ENCODE measurements around the gene KISS1R.

Gene KISS1R

DNA sequence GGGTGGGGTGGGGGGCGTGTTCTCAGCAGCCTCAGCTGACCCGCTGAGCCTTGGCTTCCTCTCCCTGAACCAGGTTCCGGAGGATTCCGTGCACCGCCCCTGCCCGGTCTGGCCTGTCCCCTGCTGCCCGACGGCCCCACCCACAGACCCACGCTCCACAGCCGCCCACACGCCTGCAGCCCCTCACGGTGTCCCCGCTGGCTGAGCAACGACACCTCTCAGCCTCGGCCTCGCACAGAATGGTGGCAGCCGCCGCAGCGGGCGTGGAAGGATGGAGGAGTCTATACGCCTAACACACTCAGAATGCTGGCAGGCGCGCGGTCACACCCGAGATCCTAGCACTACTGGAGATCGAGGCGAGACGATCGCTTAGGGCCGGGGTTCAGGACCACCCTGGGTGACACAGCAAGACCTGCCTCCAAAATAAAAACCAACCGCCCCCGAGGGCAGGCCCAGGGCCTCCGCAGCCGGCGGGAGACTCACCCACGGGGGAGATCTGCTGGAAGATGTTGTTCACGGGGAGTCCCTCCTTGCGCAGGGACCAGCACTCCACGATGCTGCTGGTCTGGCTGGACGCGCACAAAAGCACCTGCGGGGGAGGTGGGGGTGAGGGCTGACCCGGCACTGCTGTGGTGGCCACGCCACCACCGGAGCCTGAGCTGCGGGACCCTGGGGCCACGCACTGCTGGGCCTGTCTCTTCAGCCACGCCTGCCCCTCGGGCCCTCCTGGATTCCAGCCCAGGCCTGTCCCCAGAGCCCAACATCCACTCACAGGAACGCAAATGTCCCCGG lies 32.5 kb upstream of the KISS1R start:
- no peak for TF ChIP-seq CTCF (IDR thresholded peaks at IDR 0.05; ENCODE audit: low read length, missing control alignments)
- no peak for DNase-seq (ENCODE audit: low read depth)
- H3K4me3 ChIP-seq (replicated peaks; ENCODE audit: low read depth, low read length): no peak overlapping the region

- H3K4me3 ChIP-seq (replicated peaks; ENCODE audit: low read depth, low read length): no peak overlapping the region
- DNase-seq (ENCODE audit: low read depth): no peak
- TF ChIP-seq CTCF (IDR thresholded peaks at IDR 0.05; ENCODE audit: low read length, missing control alignments): no peak
Measured at GRCh38 chr19:885536-886224, 31.5 kb upstream of the KISS1R start.

DNA sequence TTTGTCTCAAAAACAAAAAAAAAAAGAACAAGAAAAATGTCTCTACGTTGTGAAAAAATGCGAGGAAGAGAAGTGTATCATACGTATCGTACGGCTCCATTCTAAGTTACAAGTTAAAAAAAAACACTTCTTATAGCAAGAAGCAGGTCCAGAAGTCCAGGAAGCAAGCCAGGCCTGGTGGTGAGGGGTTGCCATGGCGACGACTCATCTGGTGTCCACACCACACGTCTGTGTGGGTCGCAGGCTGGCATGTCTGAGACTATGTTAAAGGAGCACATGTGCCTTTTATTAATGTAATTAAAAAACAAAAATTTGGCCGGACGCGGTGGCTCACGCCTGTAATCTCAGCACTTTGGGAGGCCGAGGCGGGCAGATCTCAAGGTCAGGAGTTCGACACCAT lies 30.1 kb upstream of the KISS1R start:
- no peak for TF ChIP-seq CTCF (IDR thresholded peaks at IDR 0.05; ENCODE audit: low read length, missing control alignments)
- peak; percentile 67 for DNase-seq (ENCODE audit: low read depth)

DNA sequence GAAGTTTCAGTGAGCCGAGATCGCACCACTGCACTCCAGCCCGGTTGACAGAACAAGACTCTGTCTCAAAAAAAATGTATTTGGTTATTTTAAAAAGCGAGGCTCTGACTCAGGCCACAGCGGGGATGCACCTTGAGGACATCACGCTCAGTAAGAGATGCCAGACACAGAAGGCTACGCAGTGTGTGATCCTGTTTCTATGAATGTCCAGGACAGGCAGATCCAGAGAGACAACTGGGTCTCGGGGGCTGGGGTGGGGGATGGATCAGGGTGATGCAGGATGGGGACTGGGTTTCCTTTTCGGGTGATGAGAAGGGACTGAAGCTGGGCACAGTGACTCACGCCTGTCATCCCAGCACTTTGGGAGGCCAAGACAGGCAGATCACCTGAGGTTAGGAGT lies 29.5 kb upstream of the KISS1R start:
- no peak for DNase-seq (ENCODE audit: low read depth)

More for the DNA sequence above, 30.1 kb upstream of the KISS1R start:
- H3K4me3 ChIP-seq (replicated peaks; ENCODE audit: low read depth, low read length): no peak overlapping the region

DNA sequence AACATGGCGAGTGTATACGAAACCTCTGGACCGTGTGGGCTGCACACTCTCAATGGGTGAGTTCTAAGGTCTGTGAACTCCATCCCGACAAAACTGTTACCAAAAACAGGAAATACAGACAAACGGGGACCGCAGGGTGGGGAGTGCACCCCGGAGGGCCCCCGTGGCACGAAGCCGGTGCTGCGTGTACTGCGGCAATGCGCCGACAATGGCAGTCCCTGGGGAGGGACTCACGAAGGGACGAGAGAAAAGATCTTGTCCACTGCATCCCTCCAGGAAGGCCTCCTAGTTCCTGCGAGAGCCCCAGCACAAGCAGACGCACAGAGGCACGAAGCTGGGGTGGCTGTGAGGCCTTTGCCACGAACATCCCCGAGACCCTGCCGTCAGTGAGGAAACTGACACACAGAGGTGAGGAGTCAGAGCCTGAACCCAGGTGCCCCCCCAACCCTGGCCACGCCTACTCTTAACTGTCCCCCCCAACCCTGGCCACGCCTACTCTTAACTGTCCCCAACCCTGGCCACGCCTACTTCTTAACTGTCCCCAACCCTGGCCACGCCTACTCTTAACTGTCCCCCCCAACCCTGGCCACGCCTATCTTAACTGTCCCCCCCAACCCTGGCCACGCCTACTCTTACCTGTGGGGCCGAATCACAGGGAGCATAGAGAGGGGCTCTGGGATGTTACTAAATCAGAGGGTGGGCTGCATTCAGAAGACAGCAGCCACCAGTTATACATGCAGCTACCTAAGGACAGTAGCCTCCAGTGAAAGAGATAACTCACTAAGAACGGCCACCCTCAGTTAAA lies 28.4 kb upstream of the KISS1R start:
- DNase-seq (ENCODE audit: low read depth): no peak
- no peak overlapping the region for H3K4me3 ChIP-seq (replicated peaks; ENCODE audit: low read depth, low read length)
- TF ChIP-seq CTCF (IDR thresholded peaks at IDR 0.05; ENCODE audit: low read length, missing control alignments): no peak

More for the DNA sequence above, 29.5 kb upstream of the KISS1R start:
- no peak for TF ChIP-seq CTCF (IDR thresholded peaks at IDR 0.05; ENCODE audit: low read length, missing control alignments)
- no peak overlapping the region for H3K4me3 ChIP-seq (replicated peaks; ENCODE audit: low read depth, low read length)

DNA sequence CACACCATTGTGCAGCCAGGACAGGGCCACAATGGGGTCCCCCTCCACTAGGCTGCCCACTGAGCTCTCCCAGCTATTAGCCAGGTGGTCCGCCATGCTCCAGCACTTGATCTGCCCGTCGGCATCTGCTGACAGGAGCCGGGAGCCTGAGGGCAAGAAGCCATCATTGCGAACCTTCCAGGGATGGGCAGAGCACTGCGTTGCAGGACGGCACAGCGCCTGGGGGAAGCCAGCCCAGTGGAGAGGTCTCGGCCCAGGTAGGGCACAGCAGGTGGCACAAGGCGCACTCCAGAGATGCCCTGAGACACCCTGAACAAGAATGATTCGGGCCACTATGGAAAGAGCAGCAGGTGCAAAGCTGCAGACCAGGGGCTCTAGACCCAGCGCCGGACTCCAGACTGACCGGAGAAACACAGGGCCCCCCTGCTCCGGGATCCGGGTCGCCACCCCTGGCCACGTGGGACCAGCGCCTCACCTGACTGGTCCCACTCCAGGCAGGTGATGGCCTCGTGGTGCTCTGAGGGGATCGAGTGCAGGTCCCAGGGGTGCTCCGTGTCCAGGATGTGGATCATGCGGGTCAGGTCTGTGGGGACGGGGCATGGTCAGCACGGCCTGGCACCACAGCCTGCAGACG lies 27.4 kb upstream of the KISS1R start:
- no peak for DNase-seq (ENCODE audit: low read depth)
- TF ChIP-seq CTCF (IDR thresholded peaks at IDR 0.05; ENCODE audit: low read length, missing control alignments): no peak
- no peak overlapping the region for H3K4me3 ChIP-seq (replicated peaks; ENCODE audit: low read depth, low read length)

All from fibroblast of pulmonary artery (primary cell).